Activated CD4-positive, alpha-beta T cell treated with anti-CD3 and anti-CD28 coated beads for 24 hours (primary cell): Measurements from ENCODE around the gene ABHD16A.

Experiments
- DNase-seq, 2 donors: peaks; one replicate each; pipeline ENCODE4 v3.0.0-alpha.2; 2020; ENCODE audit warnings: low read depth in 2 of 2

Gene ABHD16A

DNA sequence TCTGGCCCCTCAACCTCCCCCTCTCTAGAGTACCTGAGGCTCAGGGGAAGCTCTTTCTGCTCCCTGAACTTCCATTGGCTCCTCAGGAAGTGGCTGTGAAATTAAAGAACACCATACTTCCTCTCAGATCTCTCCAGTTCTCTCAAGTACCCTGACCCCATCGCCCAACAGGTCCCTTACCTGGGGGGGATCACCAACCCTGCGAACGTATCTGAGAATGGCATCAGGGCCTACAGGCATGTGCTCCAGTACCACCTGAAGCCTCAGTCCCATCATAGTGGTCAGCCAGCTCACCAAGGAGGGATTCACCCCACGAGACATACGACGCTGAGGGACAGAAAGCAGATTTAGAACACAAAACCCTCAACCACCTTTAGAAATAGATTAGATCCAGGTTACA, 62.5 kb downstream of the ABHD16A start:
- no peak for DNase-seq

DNA sequence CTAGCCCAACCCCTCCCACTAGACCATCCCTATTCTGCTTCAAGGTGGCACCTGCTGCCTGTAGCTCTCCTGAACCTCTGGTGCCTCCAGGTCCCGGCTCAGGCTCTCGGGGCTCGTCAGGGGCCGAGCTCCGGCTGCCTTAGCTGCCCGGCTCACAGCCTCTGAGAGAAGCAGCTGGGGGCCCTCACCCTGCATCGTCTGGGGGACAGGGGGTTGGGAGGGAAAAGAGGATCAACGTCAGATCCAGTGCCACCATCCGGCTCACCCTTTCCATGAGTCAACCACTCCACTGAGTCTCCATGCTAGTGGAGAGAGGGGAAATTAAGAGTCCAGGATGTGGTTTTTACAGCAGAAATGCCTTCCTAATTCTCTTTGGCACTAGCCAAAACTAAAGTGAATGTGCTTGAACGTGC, 63.7 kb downstream of the ABHD16A start:
- no peak for DNase-seq

DNA sequence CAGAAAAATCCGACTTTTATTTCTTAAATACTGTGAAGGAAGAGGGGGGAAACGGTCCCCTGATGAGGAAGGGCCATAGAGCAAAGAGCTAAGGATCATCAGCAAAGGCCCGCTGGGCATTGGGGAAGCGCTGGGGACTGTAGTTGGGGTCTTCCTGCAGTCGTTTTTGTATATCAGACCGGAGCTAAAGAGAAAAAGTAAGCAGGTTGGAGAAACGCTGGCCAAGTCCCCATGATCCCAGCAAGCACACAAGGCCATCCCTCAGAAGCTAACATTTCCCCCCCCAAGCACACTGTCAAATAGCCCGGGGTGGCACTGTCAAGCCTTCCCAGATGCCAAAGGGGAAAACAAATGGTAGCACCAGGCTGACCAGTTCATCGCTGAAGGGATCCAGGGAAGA, 64.1 kb downstream of the ABHD16A start:
- DNase-seq = no peak
